NCI-H2107 treated with DMSO at 0.1 percent for 48 hours (cell line): Measurements from ENCODE around the gene CPXM2.

ENCODE experiments used
- DNase-seq: peaks from one replicate; lab custom pipeline; 2025; ENCODE audit not compliant: unreplicated experiment; lab: John Stamatoyannopoulos, UW

CPXM2 gene

GRCh38 chr10:123778719-123779517, 112.7 kb downstream of the CPXM2 start:
- no peak for DNase-seq

DNA sequence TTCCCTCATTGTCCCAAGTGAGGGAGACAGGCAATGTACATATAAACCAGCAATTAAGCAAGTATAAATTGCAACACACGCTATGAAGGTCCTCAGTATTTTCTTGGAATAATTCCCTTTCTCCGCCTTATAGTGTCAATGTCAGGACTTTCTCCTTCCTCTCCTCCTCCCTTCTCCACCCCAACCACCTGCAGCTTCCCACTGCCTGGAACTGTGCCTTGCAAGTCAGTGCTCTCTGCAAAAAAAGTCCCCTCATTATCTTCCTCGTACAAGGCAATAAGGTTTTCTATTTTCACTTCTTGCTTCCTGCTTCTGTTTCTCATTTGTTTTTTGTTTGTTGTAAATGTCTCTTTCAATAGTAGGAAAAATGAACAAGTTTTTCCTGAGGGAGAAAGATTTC, 113.7 kb downstream of the CPXM2 start:
- no peak for DNase-seq

DNA sequence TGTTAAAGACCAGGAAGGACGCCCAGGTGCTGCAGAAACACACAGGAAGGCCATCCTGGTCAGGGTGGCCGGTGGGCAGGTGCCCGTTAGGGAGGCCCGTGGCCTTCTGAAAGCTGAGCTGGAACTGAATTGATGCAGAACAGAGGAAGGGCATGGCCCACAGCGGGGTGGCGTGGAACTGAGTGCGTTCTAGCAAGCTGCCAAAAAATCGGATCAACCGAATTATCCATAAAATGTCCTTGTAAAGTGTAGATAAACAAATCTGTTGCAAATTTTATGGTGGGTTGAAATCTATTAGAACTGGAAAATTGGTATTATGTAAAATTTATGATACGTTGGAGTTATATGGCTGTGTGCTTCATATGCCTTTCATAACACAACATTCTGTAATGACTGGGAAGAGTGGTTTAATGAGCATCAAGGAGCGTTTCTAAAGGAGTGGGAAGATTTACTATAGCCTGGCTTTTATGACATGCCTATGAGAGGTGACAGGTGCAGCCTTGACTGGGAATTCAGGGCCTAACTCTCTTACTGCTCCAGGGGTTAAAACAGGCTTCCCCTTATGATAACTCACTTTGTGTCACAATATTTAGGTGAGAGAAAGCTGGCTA, 117.4 kb downstream of the CPXM2 start:
- DNase-seq, result no peak

GRCh38 chr10:123772645-123773508, 118.7 kb downstream of the CPXM2 start:
- DNase-seq, result no peak

DNA sequence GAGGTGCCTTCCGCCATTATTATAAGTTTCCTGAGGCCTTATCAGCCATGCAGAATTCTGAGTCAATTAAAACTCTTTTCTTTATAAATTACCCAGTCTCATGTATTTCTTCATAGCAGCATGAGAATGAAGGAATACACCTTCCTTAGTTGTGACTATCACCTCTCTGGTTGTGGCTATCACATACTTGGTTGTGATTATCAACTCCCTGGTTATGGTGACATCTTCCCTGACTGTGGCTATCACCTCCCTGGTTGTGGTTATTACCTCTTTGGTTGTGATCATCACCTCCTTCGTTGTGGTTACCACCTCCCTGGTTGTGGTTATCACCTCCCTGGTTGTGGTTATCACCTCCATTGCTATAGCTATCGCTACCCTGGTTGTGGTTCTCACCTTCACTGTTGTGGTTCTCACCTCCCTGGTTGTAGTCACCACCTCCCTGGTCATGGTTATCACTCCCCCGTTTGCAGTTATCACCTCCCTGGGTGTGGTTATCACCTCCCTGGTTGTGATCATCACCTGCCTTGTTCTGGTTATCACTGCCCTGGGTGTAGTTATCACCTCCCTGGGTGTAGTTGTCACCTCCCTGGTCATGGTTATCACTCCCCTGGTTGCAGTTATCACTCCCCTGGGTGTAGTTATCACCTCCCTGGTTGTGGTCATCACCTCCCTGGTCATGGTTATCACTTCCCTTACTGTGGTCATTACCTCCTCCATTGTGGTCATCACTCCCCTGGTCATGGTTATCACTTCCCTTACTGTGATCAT, 119.5 kb downstream of the CPXM2 start:
- no peak for DNase-seq

DNA sequence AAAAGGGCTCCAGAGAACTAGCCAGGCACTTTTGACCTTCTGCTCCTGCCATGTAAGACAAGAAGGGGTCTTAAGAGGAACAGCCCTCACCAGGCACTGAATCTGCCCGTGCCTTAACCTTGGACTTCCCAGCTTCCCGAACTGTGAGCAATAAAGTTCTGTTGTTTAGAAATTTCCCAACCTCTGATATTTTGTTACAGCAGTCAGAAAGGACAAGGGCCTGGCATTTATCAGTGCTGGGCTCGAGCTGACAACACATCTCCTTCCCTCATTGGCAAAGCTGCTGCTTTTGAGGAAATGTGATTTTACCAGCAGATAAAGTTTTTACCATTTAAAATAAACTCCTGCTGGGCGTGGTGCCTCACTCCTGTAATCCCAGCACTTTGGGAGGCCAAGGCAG, 122.0 kb downstream of the CPXM2 start:
- DNase-seq, result no peak

DNA sequence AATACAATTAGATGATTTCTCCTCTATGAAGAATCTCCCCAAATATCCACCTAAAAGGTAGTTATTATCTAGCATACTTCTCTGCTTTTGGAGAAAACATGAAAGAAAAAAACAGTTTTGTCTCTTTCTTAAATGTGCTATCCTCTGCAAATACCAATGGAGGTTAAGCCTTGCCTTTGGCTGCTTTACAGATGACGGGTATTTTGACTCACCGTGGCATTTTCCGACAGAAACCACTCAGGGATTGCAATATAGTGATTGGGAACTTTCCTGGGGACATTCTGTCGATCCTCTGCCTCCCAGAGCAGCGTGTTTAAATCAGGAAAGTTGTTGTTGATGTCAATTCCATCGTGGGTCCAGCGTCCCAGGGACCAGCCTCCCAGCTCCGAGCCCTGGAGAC, 124.8 kb downstream of the CPXM2 start:
- no peak for DNase-seq

- no peak for DNase-seq
Measured at GRCh38 chr10:123766012-123766411, 125.6 kb downstream of the CPXM2 start.

DNA sequence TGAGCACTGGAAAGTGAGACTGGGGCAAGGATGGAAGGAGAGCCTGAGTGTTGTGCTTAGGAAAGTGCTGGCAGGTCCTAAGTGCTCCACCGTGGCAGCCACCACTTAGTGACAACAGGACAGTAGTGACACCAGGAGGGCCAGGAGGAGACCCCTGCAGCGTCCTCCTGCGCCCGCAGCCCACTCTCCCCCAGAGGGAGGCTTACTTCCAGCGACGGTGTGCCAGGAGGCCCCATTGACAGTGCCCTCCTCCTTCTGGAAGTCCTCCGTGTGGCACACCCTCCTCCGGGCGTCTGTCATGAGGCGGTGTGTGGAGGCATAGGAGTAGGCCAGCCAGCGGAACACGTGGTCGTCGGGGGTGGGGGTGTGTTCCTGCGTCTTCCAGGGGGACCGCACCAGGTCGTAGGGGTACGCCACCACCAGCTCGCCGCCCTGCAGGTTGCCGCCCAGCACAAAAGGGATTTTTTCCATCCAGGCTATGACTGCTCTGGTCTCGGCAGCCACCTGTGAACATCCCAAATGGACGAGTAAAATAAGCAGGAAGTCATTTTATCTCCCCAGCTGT, 129.9 kb downstream of the CPXM2 start:
- no peak for DNase-seq

GRCh38 chr10:123761038-123761428, 130.6 kb downstream of the CPXM2 start:
- DNase-seq, result no peak

DNA sequence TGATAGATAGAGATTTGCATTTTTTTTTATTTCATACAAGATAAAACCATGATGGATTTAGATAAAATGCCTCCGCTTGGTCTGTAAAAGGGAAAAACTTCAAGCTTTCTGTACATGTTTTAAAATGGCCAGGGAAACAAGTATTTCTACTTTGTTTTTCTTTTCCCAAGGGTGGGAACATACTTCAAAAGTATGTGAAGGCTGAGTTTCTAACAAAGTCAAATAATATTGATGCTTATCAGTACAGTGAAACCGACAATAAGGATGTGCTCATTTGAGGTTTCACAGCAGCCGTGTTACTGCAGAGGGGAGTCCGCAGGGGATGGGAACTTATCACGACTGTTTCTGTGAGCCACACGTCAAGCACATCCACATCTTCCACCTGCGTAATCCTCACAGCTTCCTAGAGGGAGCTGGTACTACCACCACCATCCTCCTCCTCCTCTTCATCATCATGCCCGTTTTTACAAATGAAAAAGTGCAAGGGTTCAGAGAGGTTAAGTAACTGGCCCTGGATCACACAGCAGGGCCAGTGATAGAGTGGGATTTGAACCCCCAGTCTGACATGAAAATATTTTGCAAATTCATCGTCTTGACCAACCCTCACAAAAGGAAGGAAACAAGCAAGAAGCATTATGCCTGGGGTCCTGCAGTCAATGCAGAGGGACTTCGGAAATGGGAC, 131.1 kb downstream of the CPXM2 start:
- no peak for DNase-seq

DNA sequence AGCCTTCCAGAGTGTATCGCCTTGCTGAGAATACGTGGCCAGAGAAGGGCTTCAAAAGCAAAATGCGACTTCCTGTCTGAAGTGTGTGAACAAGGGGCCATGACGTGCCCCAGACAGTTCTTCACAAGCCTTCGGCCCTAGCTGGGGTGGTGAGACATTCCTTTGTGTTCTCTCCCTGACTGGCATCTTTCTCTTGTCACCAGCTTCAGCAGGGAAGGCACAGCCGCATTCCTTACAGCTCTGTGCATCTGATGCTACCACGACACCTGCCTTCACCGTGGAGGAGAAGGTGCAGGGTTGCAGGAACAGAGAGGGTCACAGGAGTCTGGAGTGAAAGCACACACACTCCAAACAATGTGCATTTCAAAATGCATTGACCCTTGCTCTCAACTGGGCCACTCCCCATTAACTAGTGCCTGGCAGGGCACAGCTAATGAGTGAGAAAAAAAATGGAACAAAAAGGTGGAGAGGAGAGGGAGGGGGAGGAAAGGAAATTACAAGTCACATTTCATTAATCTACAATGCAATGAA, 132.0 kb downstream of the CPXM2 start:
- DNase-seq, result peak; percentile 2

GRCh38 chr10:123759041-123759440, 132.6 kb downstream of the CPXM2 start:
- no peak for DNase-seq

GRCh38 chr10:123757853-123758252, 133.8 kb downstream of the CPXM2 start:
- DNase-seq, result no peak

DNA sequence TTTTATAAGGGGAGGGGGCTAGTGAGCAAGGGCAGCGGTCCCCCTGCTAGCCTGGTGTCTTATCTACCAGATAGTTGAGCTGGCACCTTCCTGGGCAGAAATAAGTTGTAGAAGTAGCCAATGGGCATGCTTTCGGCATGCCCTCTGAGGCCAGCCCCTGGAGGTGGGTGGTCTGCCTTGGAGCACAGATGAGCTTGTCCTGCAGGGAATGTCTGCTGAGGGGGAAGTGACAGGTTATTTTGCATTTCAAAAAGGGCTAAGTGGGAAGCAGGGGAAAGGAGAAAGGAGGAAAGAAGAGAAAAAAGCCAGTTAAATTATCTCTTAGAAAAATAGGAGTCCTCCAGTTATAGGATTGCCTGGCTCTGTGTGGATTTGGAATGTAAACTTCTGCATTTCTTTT, 136.5 kb downstream of the CPXM2 start:
- no peak for DNase-seq

DNA sequence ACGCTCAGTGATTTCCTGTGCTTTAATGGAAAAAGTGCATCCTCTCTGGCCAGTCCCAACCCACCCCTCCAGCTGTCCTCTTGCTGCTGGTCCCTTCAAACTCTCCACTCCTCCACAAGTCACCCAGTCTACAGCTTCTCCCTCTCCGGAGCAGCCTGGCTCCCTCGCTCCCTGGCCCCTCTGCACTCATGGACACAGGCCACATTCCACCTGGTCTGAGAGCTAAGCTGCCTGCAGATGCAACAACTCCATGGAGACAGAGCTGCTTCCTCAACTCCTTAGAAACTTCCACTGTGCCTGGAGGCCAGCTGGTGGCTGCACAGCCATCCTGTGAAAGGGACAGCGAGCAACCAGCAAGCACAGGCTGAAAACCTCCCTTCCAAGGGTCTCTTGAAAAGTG, 137.5 kb downstream of the CPXM2 start:
- no peak for DNase-seq

DNA sequence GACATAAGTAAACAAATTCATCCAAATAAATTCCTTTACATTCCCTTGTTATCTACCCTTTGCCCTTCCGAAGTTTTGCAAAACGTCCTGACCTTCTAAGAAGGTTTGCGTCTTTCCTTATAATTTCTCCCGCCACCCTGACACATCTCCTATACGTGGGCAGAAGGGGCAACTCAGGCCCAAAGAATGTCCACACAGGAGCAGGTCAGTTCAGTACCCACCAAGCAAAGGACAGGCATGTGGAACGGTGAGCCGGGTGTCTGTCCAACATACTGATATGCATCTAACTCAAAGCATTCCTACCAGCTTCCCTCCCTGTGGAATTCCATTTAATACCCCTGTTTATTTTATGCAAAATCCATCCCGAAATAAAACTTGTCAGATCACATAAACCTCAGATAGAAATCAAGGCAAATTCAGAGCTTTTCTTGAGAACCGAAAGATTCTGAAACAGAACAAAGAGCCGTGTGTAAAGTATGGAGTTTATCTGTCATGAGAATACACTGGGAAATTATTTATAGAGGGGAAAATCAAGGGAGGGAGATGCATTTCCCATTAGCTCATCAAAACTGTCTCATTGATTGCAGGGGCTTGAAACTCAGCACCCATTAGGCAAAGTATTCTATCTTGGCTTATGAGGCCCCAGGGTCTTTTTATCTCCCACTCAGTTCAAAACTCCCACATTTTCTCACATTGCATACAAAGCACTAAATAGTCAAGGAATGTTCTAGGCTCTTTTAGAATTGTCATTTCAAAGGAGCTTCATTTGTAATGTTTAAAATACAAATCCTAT, 140.1 kb downstream of the CPXM2 start:
- no peak for DNase-seq

DNA sequence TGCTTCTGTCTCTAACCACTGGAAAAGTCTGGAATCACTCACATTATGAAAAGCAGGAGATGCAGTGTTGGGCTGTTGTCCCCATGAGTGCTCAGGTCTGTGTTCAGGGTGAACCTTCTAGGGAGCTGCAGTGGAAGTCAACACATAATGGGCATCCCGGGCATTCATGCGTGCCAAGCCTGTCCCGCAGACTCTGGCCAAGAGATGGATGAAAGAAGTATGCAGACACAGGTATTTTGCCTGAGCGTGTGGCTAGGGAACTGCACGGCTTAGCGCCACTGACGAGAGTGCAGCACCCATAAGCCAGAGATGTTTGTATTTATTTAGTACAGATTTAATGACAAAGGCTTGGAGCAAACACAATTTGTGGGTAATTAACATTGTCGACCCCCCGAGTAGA, 140.7 kb downstream of the CPXM2 start:
- DNase-seq, result no peak

DNA sequence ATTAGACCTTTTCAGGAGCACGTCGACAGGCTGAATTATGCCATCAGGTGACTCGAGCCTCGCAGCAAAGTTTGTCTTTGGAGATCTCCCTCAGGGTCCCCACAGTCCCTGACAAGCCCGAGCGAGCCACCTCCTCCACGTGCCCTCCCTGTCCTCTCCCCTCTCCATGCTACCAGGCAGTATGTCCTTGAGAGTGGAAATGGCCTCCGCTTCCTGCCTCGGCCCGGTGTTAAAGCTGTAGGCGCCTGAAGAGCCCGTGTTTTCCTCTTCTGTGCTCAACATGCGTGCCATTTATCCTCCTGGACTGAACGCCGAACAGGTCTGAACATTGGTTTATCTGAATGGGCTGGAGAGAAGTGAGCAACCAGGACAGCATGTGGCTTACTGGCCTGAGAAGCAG, 142.9 kb downstream of the CPXM2 start:
- DNase-seq, result no peak
